Measurements from ENCODE around the gene GALNTL6.

The GALNTL6 gene

GRCh38 chr4:171940656-171941055, 127.5 kb downstream of the GALNTL6 start:
- H3K27me3 ChIP-seq (replicated peaks; ENCODE audit: control insufficient read depth, insufficient read depth, low read length): no peaks in the 10 kb centered on the region
- no peak for DNase-seq (ENCODE audit: extremely low read depth, insufficient read length)
- no peaks in the 10 kb centered on the region for H3K36me3 ChIP-seq (ENCODE audit: control insufficient read depth, insufficient read depth, low read length)
- H3K4me3 ChIP-seq (replicated peaks; ENCODE audit: low read depth, low read length): no peak overlapping the region
- no peak for TF ChIP-seq CTCF (IDR thresholded peaks at IDR 0.05; ENCODE audit: insufficient read depth, low read length, poor library complexity, severe bottlenecking)

GRCh38 chr4:171947400-171947799, 134.2 kb downstream of the GALNTL6 start:
- H3K4me3 ChIP-seq (replicated peaks; ENCODE audit: low read depth, low read length): no peak overlapping the region
- no peaks in the 10 kb centered on the region for H3K27me3 ChIP-seq (replicated peaks; ENCODE audit: control insufficient read depth, insufficient read depth, low read length)
- DNase-seq (ENCODE audit: extremely low read depth, insufficient read length): no peak
- no peaks in the 10 kb centered on the region for H3K36me3 ChIP-seq (ENCODE audit: control insufficient read depth, insufficient read depth, low read length)
- TF ChIP-seq CTCF (IDR thresholded peaks at IDR 0.05; ENCODE audit: insufficient read depth, low read length, poor library complexity, severe bottlenecking): no peak

- no peak for DNase-seq (ENCODE audit: extremely low read depth, insufficient read length)
- no peak for TF ChIP-seq CTCF (IDR thresholded peaks at IDR 0.05; ENCODE audit: insufficient read depth, low read length, poor library complexity, severe bottlenecking)
- Histone ChIP-seq H3K27me3 (replicated peaks; ENCODE audit: control insufficient read depth, insufficient read depth, low read length) (no peaks in the 10 kb centered on the region), H3K36me3 (ENCODE audit: control insufficient read depth, insufficient read depth, low read length) (no peaks in the 10 kb centered on the region), H3K4me3 (replicated peaks; ENCODE audit: low read depth, low read length) (no peak overlapping the region)
These were observed 134.8 kb downstream of the GALNTL6 start for GRCh38 chr4:171948038-171948437.

GRCh38 chr4:171954650-171955049, 141.4 kb downstream of the GALNTL6 start:
- Histone ChIP-seq H3K27me3 (replicated peaks; ENCODE audit: control insufficient read depth, insufficient read depth, low read length) (no peaks in the 10 kb centered on the region), H3K36me3 (ENCODE audit: control insufficient read depth, insufficient read depth, low read length) (no peaks in the 10 kb centered on the region), H3K4me3 (replicated peaks; ENCODE audit: low read depth, low read length) (no peak overlapping the region)
- no peak for DNase-seq (ENCODE audit: extremely low read depth, insufficient read length)
- no peak for TF ChIP-seq CTCF (IDR thresholded peaks at IDR 0.05; ENCODE audit: insufficient read depth, low read length, poor library complexity, severe bottlenecking)

- no peak for TF ChIP-seq CTCF (IDR thresholded peaks at IDR 0.05; ENCODE audit: insufficient read depth, low read length, poor library complexity, severe bottlenecking)
- H3K36me3 ChIP-seq (ENCODE audit: control insufficient read depth, insufficient read depth, low read length): no peaks in the 10 kb centered on the region
- H3K27me3 ChIP-seq (replicated peaks; ENCODE audit: control insufficient read depth, insufficient read depth, low read length): no peaks in the 10 kb centered on the region
These were observed 143.5 kb downstream of the GALNTL6 start for GRCh38 chr4:171956678-171957077.

GRCh38 chr4:171962110-171962509, 148.9 kb downstream of the GALNTL6 start:
- no peaks in the 10 kb centered on the region for H3K27me3 ChIP-seq (replicated peaks; ENCODE audit: control insufficient read depth, insufficient read depth, low read length)
- no peak for TF ChIP-seq CTCF (IDR thresholded peaks at IDR 0.05; ENCODE audit: insufficient read depth, low read length, poor library complexity, severe bottlenecking)
- H3K4me3 ChIP-seq (replicated peaks; ENCODE audit: low read depth, low read length): no peak overlapping the region
- no peak for DNase-seq (ENCODE audit: extremely low read depth, insufficient read length)
- no peaks in the 10 kb centered on the region for H3K36me3 ChIP-seq (ENCODE audit: control insufficient read depth, insufficient read depth, low read length)

More at GRCh38 chr4:171956678-171957077, 143.5 kb downstream of the GALNTL6 start:
- no peak overlapping the region for H3K4me3 ChIP-seq (replicated peaks; ENCODE audit: low read depth, low read length)
- DNase-seq (ENCODE audit: extremely low read depth, insufficient read length): no peak
